OCI-M2 (cell line): ENCODE results near the gene CRYZL1.
"Not testable (repeated sequence)": the region's sequence is repeated elsewhere in the genome, so short reads cannot be mapped to it uniquely, and the experiment has no call there.

Experiments
- DNase-seq: peaks from one replicate; lab custom pipeline; 2025; ENCODE audit not compliant: unreplicated experiment; lab: John Stamatoyannopoulos, UW

CRYZL1 gene

DNA sequence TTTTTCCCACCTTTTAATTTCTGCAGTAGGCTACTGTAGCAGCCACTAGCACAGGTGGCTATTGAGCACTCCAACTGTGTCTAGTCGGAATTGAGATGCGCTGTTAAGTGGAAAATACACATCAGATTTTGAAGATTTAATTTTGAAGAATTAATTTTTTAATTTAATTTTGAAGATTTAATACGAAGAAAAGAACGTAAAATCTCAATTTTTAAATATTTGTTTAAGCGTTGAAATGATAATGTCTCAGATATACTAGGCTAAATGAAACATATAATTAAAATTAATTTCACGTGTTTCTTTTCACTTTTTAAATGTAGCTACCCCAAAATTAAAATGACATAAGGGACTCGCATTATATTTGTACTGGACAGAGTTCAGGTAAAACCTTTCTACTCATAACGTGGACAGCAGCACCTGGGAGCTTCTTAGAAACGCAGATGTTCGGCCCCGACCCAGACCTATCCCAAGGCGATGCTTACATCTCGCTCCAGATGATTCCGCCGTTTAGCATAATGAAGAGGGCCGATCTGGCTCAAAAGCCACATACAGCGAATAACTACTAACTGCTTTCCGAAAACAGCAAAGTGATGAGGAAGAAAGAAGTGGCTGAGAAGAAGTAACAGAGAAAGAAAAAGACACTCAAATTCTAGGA, 717 bp downstream of the CRYZL1 start:
- no peak for DNase-seq

- no peak for DNase-seq
These were observed 7.3 kb downstream of the CRYZL1 start for GRCh38 chr21:33634254-33634653.

GRCh38 chr21:33626151-33626550, 15.4 kb downstream of the CRYZL1 start:
- not testable (repeated sequence) for DNase-seq

DNA sequence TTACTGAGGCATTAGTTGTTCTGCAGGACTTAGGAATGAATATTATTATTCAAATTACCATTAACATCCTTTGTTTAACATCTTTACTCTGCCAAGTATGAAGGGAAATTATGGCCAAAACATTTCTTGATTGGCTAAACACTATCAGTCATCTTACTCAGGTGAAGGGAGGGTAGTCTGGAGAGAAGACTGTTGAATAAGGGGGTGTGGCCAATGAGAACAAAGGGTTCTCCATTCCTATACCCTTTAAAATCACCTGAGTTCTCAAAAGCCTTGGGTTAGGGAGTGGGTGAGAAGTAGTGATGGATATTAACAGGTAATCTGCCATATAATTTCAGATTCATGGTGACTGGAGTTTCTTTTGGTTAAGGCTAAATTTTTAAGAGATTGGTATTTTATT, 19.3 kb downstream of the CRYZL1 start:
- DNase-seq: no peak

GRCh38 chr21:33619726-33620125, 21.8 kb downstream of the CRYZL1 start:
- no peak for DNase-seq

DNA sequence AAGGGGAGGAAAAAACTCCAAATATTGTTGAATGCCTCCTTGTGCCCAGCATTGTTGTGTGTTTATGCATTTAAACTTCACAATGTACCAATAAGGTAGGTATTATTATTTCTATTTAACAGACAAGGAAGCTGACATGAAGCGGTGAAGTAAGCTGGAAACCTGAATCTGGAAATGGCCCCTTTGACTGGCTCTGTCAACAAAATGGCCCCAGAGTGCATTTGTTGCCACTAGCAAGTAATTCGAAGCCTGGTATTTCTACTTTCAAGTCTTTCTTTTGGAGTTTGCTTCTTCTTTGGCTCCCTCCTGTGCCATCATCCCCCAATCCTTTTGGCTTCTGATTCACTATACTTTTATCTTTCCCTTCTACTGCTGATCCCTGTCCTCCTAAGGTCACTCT, 23.1 kb downstream of the CRYZL1 start:
- DNase-seq: no peak

DNA sequence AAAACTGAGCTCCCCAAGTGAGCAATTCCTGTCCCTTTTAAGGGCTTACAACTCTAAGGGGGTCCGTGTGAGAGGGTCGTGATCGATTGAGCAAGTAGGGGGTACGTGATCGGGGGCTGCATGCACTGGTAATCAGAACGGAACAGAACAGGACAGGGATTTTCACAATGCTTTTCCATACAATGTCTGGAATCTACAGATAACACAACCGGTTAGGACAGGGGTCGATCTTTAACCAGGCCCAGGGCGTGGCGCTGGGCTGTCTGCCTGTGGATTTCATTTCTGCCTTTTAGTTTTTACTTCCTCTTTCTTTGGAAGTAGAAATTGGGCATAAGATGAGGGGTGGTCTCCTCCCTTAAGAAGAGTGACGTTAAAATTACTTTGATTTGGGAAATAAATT, 24.0 kb downstream of the CRYZL1 start:
- peak; percentile 72 for DNase-seq

DNA sequence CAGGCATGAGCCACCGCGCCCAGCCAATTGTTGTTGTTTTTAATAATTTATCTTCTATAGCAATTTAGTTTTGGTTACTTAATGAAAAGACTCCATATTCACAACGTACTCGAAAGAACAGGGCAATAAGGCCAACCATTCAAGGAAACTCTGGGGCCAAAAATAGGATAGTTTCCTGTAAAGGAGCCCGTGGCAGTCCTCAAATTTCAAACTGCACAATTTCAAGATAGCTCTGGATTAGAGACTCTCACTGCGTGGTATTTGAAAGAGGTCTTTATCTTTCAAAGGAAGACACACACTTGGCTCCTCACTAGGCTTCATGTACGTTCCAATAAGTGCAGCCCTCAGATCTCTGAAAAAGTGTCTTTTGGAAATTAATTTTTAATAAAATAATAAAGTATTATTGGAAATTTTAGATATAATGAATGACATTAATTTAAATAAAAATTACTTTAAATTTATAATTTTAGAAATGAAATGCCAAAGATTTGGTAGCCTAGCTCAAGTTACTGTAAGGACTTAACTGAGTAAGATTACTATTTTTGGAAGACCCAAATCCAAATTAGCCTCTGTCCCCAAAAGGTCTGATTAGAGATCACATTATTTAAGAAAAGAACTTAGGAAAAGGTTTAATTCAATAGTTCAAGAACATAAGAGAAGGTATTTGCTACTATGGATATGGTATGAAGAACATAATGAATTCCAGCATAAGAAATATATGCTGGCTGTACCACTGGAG, 30.4 kb downstream of the CRYZL1 start:
- no peak for DNase-seq

GRCh38 chr21:33608559-33608958, 33.0 kb downstream of the CRYZL1 start:
- no peak for DNase-seq

GRCh38 chr21:33598051-33598450, 43.5 kb downstream of the CRYZL1 start:
- DNase-seq: no peak

GRCh38 chr21:33588485-33589335, 52.8 kb downstream of the CRYZL1 start, which contains the start of gene DONSON:
Gene DONSON (minus strand): TSS chr21:33588684. CDS start chr21:33588641, 43 bp downstream.
- DNase-seq: peak; percentile 66

DNA sequence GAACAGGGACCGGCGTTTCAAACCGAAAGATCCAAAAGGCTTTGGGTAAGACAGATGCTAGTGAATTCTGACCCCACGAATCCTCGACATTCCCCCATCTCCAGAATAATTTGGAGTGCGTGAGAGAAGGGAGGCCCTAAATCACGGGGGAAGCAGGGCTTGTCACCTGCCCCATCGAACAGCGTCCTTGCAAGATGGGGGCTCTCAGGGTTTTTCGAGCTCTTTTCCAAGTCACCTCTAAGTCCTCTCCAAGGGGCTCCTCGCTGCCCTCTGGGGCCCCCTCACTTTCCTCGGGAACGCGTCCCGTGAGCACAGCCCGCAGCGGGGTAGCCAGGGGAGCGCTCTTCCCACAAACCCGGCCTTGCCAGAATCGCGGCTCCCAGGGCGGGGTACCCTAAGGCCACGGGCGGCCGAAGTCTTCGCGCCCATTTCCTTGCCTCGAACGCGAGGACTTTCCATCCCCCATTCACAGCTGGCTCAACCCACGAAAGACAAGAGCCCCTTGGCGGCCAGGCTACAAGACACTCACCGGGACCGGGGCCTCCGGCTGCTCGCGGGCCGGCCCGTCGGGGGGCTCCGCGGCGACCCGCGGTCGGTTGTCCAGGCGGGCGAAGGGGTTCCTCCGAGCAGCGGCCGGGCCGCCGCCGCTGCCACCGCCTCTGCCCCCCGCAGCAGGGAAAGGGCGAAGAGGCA, 53.6 kb downstream of the CRYZL1 start:
- DNase-seq: no peak

- no peak for DNase-seq
These were observed 54.6 kb downstream of the CRYZL1 start for GRCh38 chr21:33586927-33587326.

- DNase-seq: no peak
These were observed 57.1 kb downstream of the CRYZL1 start for GRCh38 chr21:33584455-33584854.

- DNase-seq: no peak
These were observed 62.5 kb downstream of the CRYZL1 start for GRCh38 chr21:33578959-33579542.

DNA sequence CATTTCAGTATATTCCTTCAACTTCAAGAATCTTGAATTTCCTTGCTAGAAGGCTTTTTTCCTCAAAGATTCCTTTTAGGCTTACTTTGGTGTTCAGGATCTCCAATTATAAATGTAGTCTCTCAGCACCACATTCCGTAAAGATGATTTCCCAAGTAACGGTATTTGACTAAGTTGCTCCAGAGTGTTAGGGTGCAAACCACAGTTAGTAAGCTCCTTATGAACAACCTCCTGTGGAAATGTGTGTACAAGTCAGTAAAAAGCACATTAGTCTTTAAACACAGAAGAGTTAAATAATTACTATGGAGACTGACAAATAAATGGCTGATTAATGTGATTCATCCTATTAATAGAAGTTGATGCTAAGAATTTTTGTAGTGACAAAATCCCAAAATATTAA, 63.3 kb downstream of the CRYZL1 start:
- no peak for DNase-seq

GRCh38 chr21:33576741-33577141, 64.8 kb downstream of the CRYZL1 start:
- not testable (repeated sequence) for DNase-seq

- no peak for DNase-seq
These were observed 69.2 kb downstream of the CRYZL1 start for GRCh38 chr21:33572350-33572749.

DNA sequence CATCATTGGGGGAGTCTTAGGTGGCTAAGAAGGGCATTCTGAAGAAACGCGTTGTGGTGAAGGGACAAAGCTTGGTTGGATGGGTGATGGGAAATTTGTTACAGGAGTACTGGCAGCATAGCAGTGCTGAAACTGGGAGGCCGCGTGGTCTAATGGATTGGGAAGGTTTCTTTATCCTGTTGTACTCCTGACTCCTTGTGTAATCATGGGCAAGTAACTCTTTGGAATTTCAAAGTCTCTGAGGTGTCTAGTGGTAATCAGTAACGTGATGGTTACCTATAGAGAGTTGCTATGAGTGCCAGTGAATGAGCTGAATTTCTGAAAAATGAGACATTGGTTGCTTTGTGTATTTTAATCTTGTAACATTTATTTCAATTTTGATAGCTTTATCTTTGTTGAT, 71.5 kb downstream of the CRYZL1 start:
- no peak for DNase-seq

- DNase-seq: no peak
These were observed 73.1 kb downstream of the CRYZL1 start for GRCh38 chr21:33568448-33568847.

- no peak for DNase-seq
These were observed 73.6 kb downstream of the CRYZL1 start for GRCh38 chr21:33567914-33568313.
